MCF 10A (cell line): ENCODE results near the gene GALNT7. TPM values are rescaled to one million over a fixed set of nuclear protein-coding genes. Genes with fewer than 3 reads are reported as not detected.

Experiments
- BruUV-seq: library from RNA; stranded (reverse); fragments of 400-500 nt; replicated peaks from 2 replicates; lab custom pipeline; 2021; lab: Mats Ljungman, UMichigan
- CTCF ChIA-PET: fragments of 300-600 bp; sonication (Branson Sonifier 250); formaldehyde crosslinking; extraction: SDS; loops from one replicate; lab custom pipeline; 2021; ENCODE audit warnings: antibody characterized with exemption, inconsistent platforms; lab: Yijun Ruan, JAX
- POLR2A ChIA-PET: fragments of 300-600, 350-650 bp; sonication (Branson Sonifier 250); formaldehyde crosslinking; extraction: SDS; loops from one replicate; lab custom pipeline; 2020; ENCODE audit warnings: antibody characterized with exemption, inconsistent platforms; lab: Yijun Ruan, JAX
- DNase-seq: peaks from one replicate; pipeline ENCODE4 v3.0.0-alpha.2; 2018; ENCODE audit not compliant: unreplicated experiment
- H3K27ac Mint-ChIP-seq: one replicate; pipeline ENCODE4 v1.8.0; 2022; ENCODE audit warnings: mild to moderate bottlenecking, low read depth, mixed read lengths; ENCODE audit not compliant: unreplicated experiment
- H3K27me3 Mint-ChIP-seq: one replicate; pipeline ENCODE4 v1.8.0; 2022; ENCODE audit warnings: mixed read lengths; ENCODE audit not compliant: insufficient read depth, unreplicated experiment
- H3K36me3 Mint-ChIP-seq: one replicate; pipeline ENCODE4 v1.8.0; 2022; ENCODE audit warnings: mild to moderate bottlenecking, moderate library complexity, mixed read lengths; ENCODE audit not compliant: insufficient read depth, unreplicated experiment
- H3K4me1 Mint-ChIP-seq: one replicate; pipeline ENCODE4 v1.8.0; 2022; ENCODE audit warnings: mixed read lengths; ENCODE audit not compliant: insufficient read depth, unreplicated experiment
- H3K4me3 Mint-ChIP-seq: one replicate; pipeline ENCODE4 v1.8.0; 2022; ENCODE audit warnings: mild to moderate bottlenecking, moderate library complexity, mixed read lengths; ENCODE audit not compliant: unreplicated experiment
- H3K9me3 Mint-ChIP-seq: one replicate; pipeline ENCODE4 v1.8.0; 2022; ENCODE audit warnings: mixed read lengths; ENCODE audit not compliant: unreplicated experiment
- intact Hi-C: fragments of 100-400 bp; cut with micrococcal nuclease; formaldehyde crosslinking; loops from 2 replicates; pipeline ENCODE4 v1.14.1; 2022
- total RNA-seq: library from RNA; stranded (reverse); gene quantifications from 2 replicates; pipeline ENCODE4 v1.2.3, GENCODE V29; 2022
- TF ChIP-seq, protein P1 (sequence below): fragments of 200-600 bp; IDR thresholded peaks from one replicate; pipeline ENCODE4 v1.8.0; 2022; ENCODE audit warnings: antibody characterized with exemption, mild to moderate bottlenecking; ENCODE audit not compliant: unreplicated experiment

Gene GALNT7
- total RNA-seq, 1 experiment from 2014 or later: 13.7 TPM

DNA sequence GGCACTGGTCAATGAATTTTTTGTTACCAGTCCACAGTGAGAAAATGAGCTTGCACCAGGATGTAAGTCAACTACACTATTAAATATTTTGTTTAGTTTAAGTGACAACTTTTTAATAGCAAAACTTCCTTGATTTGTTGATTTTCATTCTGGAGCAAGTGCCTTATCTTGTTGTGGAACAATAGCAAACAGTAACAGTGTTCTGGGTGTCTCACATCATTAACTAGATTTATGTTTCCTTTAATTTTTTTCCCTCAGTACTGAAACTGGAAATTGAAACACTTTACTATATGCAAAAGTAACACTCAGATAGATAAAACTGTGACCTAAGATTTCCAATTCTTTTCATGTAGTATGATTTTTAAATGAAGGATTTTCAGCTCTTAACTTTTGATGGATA lies 80.1 kb downstream of the GALNT7 start:
- no peak for DNase-seq
- intact Hi-C loops: no loop called here
- H3K4me1 Mint-ChIP-seq: peaks cover 32% of the 10 kb centered on the region
- no peak overlapping the region for H3K27ac Mint-ChIP-seq
- TF ChIP-seq, protein P1, sequence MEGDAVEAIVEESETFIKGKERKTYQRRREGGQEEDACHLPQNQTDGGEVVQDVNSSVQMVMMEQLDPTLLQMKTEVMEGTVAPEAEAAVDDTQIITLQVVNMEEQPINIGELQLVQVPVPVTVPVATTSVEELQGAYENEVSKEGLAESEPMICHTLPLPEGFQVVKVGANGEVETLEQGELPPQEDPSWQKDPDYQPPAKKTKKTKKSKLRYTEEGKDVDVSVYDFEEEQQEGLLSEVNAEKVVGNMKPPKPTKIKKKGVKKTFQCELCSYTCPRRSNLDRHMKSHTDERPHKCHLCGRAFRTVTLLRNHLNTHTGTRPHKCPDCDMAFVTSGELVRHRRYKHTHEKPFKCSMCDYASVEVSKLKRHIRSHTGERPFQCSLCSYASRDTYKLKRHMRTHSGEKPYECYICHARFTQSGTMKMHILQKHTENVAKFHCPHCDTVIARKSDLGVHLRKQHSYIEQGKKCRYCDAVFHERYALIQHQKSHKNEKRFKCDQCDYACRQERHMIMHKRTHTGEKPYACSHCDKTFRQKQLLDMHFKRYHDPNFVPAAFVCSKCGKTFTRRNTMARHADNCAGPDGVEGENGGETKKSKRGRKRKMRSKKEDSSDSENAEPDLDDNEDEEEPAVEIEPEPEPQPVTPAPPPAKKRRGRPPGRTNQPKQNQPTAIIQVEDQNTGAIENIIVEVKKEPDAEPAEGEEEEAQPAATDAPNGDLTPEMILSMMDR: no peak
- no TSS peak for BruUV-seq
- no peaks in the 10 kb centered on the region for H3K9me3 Mint-ChIP-seq
- ChIA-PET POLR2A (no interaction called here), CTCF (interaction anchor here (0.6 to 1.9 kb wide), 4 partner anchors 56 to 939 kb away, joined by 3 to 10 read pairs (median 4); no protein-coding TSS in a partner anchor)
- H3K27me3 Mint-ChIP-seq: no peaks in the 10 kb centered on the region
- H3K36me3 Mint-ChIP-seq: no peaks in the 10 kb centered on the region
- H3K4me3 Mint-ChIP-seq: no peak overlapping the region

DNA sequence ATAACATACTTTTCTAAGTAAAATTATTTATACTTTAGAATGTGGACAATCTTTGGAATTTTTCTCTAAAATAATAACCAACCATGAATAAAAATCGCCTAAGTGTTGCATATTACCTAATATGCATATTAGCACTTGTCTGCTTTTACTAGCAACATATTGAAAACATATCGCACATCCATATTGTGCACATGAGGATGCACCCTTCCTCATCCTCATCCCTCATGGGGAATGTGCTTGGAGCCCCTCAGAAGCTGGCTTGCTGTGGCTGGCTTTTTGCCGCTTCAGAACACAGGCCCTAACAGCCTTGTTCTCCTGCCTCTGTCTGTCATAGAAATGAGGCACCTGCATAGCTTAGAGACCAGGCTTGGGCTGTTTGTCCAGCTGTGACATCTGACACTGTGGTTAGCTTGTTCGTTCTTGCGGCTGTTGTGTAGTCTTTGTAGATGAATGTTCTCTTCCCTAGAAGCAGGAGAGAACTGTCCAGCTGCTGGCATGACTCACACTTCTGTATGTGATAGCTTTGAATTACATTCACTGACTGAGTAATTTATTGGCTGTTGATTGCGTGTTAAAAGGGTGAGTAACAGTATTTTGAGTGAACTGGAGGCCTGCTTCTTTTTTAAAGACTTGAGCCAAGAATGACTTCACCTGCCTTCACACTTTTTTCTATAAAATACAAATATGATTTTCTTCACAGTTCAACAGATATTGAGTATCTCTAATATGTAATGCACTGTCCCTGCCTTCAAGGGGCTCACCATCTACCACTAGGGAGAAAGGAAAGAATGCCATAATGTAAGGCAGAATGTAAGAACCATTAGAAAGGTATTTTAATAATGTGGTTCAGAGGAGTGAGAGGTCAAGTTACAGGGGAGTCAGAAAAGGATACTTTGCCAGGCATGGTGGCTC lies 83.7 kb downstream of the GALNT7 start:
- CTCF ChIA-PET: interaction anchor here (0.5 to 7.7 kb wide), 6 partner anchors 14 to 239 kb away, joined by 3 to 127 read pairs (median 4); no protein-coding TSS in a partner anchor
- DNase-seq: peak; percentile 98
- no peaks in the 10 kb centered on the region for H3K9me3 Mint-ChIP-seq
- H3K27me3 Mint-ChIP-seq: no peaks in the 10 kb centered on the region
- no peaks in the 10 kb centered on the region for H3K36me3 Mint-ChIP-seq
- no peak overlapping the region for H3K4me3 Mint-ChIP-seq
- intact Hi-C loops: loop anchor here (1.0 to 5.0 kb wide), 3 partner anchors 40 to 84 kb away; partner anchors contain the start of gene GALNT7
- POLR2A ChIA-PET: interaction anchor here (0.5 to 4.0 kb wide), 14 partner anchors 10 to 1857 kb away, joined by 3 to 25 read pairs (median 4); partner anchors contain the start of gene GALNT7
- no TSS peak for BruUV-seq
- H3K27ac Mint-ChIP-seq: peak overlapping the region; percentile 63
- TF ChIP-seq, protein P1: no peak
- peaks cover 28% of the 10 kb centered on the region for H3K4me1 Mint-ChIP-seq

DNA sequence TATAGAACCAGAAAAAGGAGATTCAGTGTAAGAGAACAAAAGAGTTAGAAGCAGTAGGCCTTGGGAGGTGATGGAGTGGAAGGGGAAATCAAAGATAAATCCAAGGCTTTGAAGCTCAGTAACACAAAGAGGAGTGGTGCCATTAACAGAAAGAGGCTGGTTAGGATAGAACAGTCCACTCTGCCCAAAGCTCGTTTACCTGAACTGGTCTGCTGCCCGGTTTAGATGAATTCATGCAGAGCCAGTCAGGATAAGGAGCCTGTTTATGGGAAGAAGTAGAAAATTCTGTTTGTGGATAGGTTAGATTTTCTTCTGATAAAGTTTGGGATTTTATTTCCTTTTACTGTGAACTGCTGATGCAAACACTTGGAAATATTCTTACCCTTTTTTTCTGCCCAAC lies 85.0 kb downstream of the GALNT7 start:
- no peaks in the 10 kb centered on the region for H3K9me3 Mint-ChIP-seq
- CTCF ChIA-PET: interaction anchor here (0.9 to 7.7 kb wide), 10 partner anchors 11 to 242 kb away, joined by 3 to 127 read pairs (median 4); partner anchors contain the start of gene GALNT7
- H3K27me3 Mint-ChIP-seq: no peaks in the 10 kb centered on the region
- POLR2A ChIA-PET: interaction anchor here (0.6 to 4.0 kb wide), 5 partner anchors 11 to 229 kb away, joined by 3 to 25 read pairs (median 5); partner anchors contain the start of gene GALNT7
- no peak overlapping the region for H3K4me3 Mint-ChIP-seq
- peaks cover 28% of the 10 kb centered on the region for H3K4me1 Mint-ChIP-seq
- no TSS peak for BruUV-seq
- TF ChIP-seq, protein P1: no peak
- no peaks in the 10 kb centered on the region for H3K36me3 Mint-ChIP-seq
- intact Hi-C loops: loop anchor here (2.0 to 5.0 kb wide), 2 partner anchors 41 to 71 kb away; no protein-coding TSS in a partner anchor
- no peak for DNase-seq
- no peak overlapping the region for H3K27ac Mint-ChIP-seq

DNA sequence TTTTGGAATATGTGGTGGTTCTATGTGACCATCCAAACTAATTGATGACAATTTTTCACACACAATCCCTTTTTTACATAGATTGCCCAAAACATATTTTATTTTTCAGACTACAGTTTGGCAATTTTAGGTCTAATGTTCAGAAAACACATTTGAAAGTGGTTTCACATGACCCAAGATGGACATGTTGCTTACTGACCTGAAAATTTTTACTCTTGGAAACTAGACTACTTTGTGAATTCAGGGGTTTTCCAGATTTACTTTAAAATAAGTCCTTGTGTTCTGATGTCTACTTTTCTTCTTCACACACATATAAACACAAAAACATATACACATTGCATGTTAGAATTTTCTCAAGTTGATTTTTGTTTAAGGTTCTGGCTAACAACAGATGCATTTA lies 86.0 kb downstream of the GALNT7 start:
- no peak overlapping the region for H3K4me3 Mint-ChIP-seq
- TF ChIP-seq, protein P1: no peak
- H3K27me3 Mint-ChIP-seq: no peaks in the 10 kb centered on the region
- no peak for DNase-seq
- intact Hi-C loops: loop anchor here (5.0 kb wide), 2 partner anchors 42 to 362 kb away; no protein-coding TSS in a partner anchor
- H3K36me3 Mint-ChIP-seq: no peaks in the 10 kb centered on the region
- ChIA-PET POLR2A (interaction anchor here (1.0 to 4.0 kb wide), 3 partner anchors 12 to 87 kb away, joined by 3 to 25 read pairs (median 21); partner anchors contain the start of gene GALNT7), CTCF (interaction anchor here (0.9 to 7.7 kb wide), 4 partner anchors 11 to 241 kb away, joined by 3 to 127 read pairs (median 18); no protein-coding TSS in a partner anchor)
- no peaks in the 10 kb centered on the region for H3K9me3 Mint-ChIP-seq
- BruUV-seq: no TSS peak
- H3K4me1 Mint-ChIP-seq: peaks cover 28% of the 10 kb centered on the region
- H3K27ac Mint-ChIP-seq: no peak overlapping the region
